Heart left ventricle (tissue), 13 donors: ENCODE data around the gene HYOU1.

Source experiments
- POLR2A ChIP-seq, 2 donors: fragments of 450-650 bp; IDR thresholded peaks; one replicate each; pipeline ENCODE4 v1.6.1; 2017; ENCODE audit warnings: antibody characterized with exemption in 2 of 2, mild to moderate bottlenecking in 2 of 2, moderate library complexity in 2 of 2
- TF ChIP-seq, protein P1 (sequence below), 12 donors: fragments of 200-600 bp; sonication (generic) in 4 of 12; IDR thresholded peaks; one replicate each; pipeline versions ENCODE4 v1.5.0 to v1.8.0; 2018 to 2022; ENCODE audit warnings: antibody characterized with exemption in 12 of 12, mild to moderate bottlenecking in 5 of 12
- donor health status: ischemic (EF 13 %, LVEDD 7.1; RV severe dilation, severe dysfunction).
- donor health status: DM: no; HTN: yes; CAD: no.
- donor health status: DM: no; HTN: no; CAD: no.
- donor health status: ischemic (EF 25% LVEDD 6.9; RV normal size, moderate dysfunction).
- donor health status: ischemic (EF 25% LVEDD 5.7; RV mildly dilated, moderate dysfunction).
- donor health status: ischemic (EF 35%, LVEDD 5.7; RV mildly dilated, moderate dysfunction).
- donor health status: nonischemic (EF 11% LVEDD 7.7; RV severe dilation, severe dysfunction).
- donor health status: DM: yes; HTN: yes; CAD: no.
- donor health status: PGD.
- donor health status: ischemic (EF 29% LVEDD 5.4; RV normal size, mild dysfunction).
- donor health status: nonischemic (EF 23%, LVEDD 6.1; RV moderate dilation, normal function).

GRCh38 chr11:119048644-119049043, 8.4 kb downstream of the HYOU1 start:
- TF ChIP-seq, protein P1, sequence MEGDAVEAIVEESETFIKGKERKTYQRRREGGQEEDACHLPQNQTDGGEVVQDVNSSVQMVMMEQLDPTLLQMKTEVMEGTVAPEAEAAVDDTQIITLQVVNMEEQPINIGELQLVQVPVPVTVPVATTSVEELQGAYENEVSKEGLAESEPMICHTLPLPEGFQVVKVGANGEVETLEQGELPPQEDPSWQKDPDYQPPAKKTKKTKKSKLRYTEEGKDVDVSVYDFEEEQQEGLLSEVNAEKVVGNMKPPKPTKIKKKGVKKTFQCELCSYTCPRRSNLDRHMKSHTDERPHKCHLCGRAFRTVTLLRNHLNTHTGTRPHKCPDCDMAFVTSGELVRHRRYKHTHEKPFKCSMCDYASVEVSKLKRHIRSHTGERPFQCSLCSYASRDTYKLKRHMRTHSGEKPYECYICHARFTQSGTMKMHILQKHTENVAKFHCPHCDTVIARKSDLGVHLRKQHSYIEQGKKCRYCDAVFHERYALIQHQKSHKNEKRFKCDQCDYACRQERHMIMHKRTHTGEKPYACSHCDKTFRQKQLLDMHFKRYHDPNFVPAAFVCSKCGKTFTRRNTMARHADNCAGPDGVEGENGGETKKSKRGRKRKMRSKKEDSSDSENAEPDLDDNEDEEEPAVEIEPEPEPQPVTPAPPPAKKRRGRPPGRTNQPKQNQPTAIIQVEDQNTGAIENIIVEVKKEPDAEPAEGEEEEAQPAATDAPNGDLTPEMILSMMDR (IDR thresholded peaks at IDR 0.05): no peak
- no peak for TF ChIP-seq POLR2A (IDR thresholded peaks at IDR 0.05)
